ENCODE results near the gene VAMP5. TPM values are rescaled to one million over a fixed set of nuclear protein-coding genes. Genes with fewer than 3 reads are reported as not detected.

The VAMP5 gene
- total RNA-seq, 1 experiment from 2014 or later: not detected

- Histone ChIP-seq H3K9me3 (replicated peaks) (no peaks in the 10 kb centered on the region), H3K27ac (peak within 1 kb of the TSS; percentile 65), H3K36me3 (peaks cover 12% of the 10 kb centered on the region; the same call in 1 of the 2 replicates), H3K4me3 (peak within 1 kb of the TSS; percentile 73), H3K4me1 (no peaks in the 10 kb centered on the region), H3K27me3 (no peaks in the 10 kb centered on the region; the same call in 1 of the 2 replicates)
- DNase-seq: peak; percentile 97 to 98
Observed at GRCh38 chr2:85561280-85562212, 22.7 kb upstream of the VAMP5 start, which contains the start of gene GGCX. TSS of gene GGCX (minus strand) at chr2:85561493. CDS start at chr2:85561428, 65 bp downstream.

GRCh38 chr2:85564144-85564563, 20.1 kb upstream of the VAMP5 start:
- peaks cover 3% of the 10 kb centered on the region; the same call in 1 of the 2 replicates for H3K27me3 ChIP-seq
- H3K9me3 ChIP-seq (replicated peaks): no peaks in the 10 kb centered on the region
- no peak overlapping the region for H3K27ac ChIP-seq
- H3K4me3 ChIP-seq: no peak overlapping the region
- no peak for DNase-seq
- H3K36me3 ChIP-seq: no peaks in the 10 kb centered on the region
- H3K4me1 ChIP-seq: no peaks in the 10 kb centered on the region

- Histone ChIP-seq H3K4me3 (no peak overlapping the region), H3K27ac (no peak overlapping the region), H3K36me3 (no peaks in the 10 kb centered on the region), H3K9me3 (replicated peaks) (no peaks in the 10 kb centered on the region), H3K4me1 (no peaks in the 10 kb centered on the region), H3K27me3 (peaks cover 11% of the 10 kb centered on the region)
- DNase-seq: no peak
Observed at GRCh38 chr2:85566265-85566664, 18.0 kb upstream of the VAMP5 start.

GRCh38 chr2:85575739-85576138, 8.5 kb upstream of the VAMP5 start:
- peaks cover 6% of the 10 kb centered on the region for H3K27me3 ChIP-seq
- no peaks in the 10 kb centered on the region for H3K36me3 ChIP-seq
- no peaks in the 10 kb centered on the region for H3K9me3 ChIP-seq (replicated peaks)
- peaks cover 19% of the 10 kb centered on the region for H3K4me1 ChIP-seq
- no peak overlapping the region for H3K4me3 ChIP-seq
- no peak for DNase-seq
- no peak overlapping the region for H3K27ac ChIP-seq

GRCh38 chr2:85577063-85577385, 7.2 kb upstream of the VAMP5 start:
- peak overlapping the region; percentile 85 for H3K27ac ChIP-seq

GRCh38 chr2:85577386-85578242, 6.6 kb upstream of the VAMP5 start, which contains the start of gene VAMP8:
TSS of gene VAMP8 (plus strand) at chr2:85577586. CDS start at chr2:85577647, 61 bp downstream.
- peak; percentile 89 to 93 for DNase-seq
- Histone ChIP-seq H3K27me3 (no peaks in the 10 kb centered on the region; the same call in 1 of the 2 replicates), H3K27ac (peak within 1 kb of the TSS; percentile 85), H3K9me3 (replicated peaks) (no peaks in the 10 kb centered on the region), H3K36me3 (no peaks in the 10 kb centered on the region), H3K4me1 (peaks cover 19% of the 10 kb centered on the region), H3K4me3 (peak within 1 kb of the TSS; percentile 52)

More at GRCh38 chr2:85577063-85577385, 7.2 kb upstream of the VAMP5 start:
- no peaks in the 10 kb centered on the region for H3K9me3 ChIP-seq (replicated peaks)
- peaks cover 19% of the 10 kb centered on the region for H3K4me1 ChIP-seq
- H3K36me3 ChIP-seq: no peaks in the 10 kb centered on the region
- peak overlapping the region; percentile 52 for H3K4me3 ChIP-seq
- no peak for DNase-seq
- H3K27me3 ChIP-seq: no peaks in the 10 kb centered on the region; the same call in 1 of the 2 replicates

GRCh38 chr2:85578243-85579180, 5.7 kb upstream of the VAMP5 start:
- Histone ChIP-seq H3K4me3 (peak overlapping the region; percentile 52), H3K36me3 (no peaks in the 10 kb centered on the region), H3K9me3 (replicated peaks) (no peaks in the 10 kb centered on the region), H3K27me3 (no peaks in the 10 kb centered on the region), H3K27ac (peak overlapping the region; percentile 85), H3K4me1 (peaks cover 19% of the 10 kb centered on the region)
- DNase-seq: peak; percentile 74 to 78

- Histone ChIP-seq H3K9me3 (replicated peaks) (no peaks in the 10 kb centered on the region), H3K27me3 (no peaks in the 10 kb centered on the region), H3K4me1 (peaks cover 19% of the 10 kb centered on the region), H3K4me3 (no peak overlapping the region), H3K36me3 (no peaks in the 10 kb centered on the region), H3K27ac (peak overlapping the region; percentile 85; the same call in 1 of the 2 replicates)
- DNase-seq: no peak
Observed at GRCh38 chr2:85579266-85579935, 4.8 kb upstream of the VAMP5 start.

GRCh38 chr2:85580206-85580605, 4.0 kb upstream of the VAMP5 start:
- no peak for DNase-seq

GRCh38 chr2:85582492-85582891, 1.7 kb upstream of the VAMP5 start:
- DNase-seq: no peak
- no peak overlapping the region for H3K27ac ChIP-seq
- H3K4me1 ChIP-seq: peaks cover 31% of the 10 kb centered on the region
- no peak overlapping the region for H3K4me3 ChIP-seq
- no peaks in the 10 kb centered on the region for H3K27me3 ChIP-seq
- H3K36me3 ChIP-seq: no peaks in the 10 kb centered on the region
- H3K9me3 ChIP-seq (replicated peaks): no peaks in the 10 kb centered on the region

More at GRCh38 chr2:85580206-85580605, 4.0 kb upstream of the VAMP5 start:
- peaks cover 27% of the 10 kb centered on the region for H3K4me1 ChIP-seq
- H3K27me3 ChIP-seq: no peaks in the 10 kb centered on the region
- no peaks in the 10 kb centered on the region for H3K9me3 ChIP-seq (replicated peaks)
- H3K4me3 ChIP-seq: no peak overlapping the region
- H3K36me3 ChIP-seq: no peaks in the 10 kb centered on the region
- no peak overlapping the region for H3K27ac ChIP-seq

- H3K4me1 ChIP-seq: peaks cover 35% of the 10 kb centered on the region
- H3K9me3 ChIP-seq (replicated peaks): no peaks in the 10 kb centered on the region
- no peaks in the 10 kb centered on the region for H3K36me3 ChIP-seq
- no peak overlapping the region for H3K27ac ChIP-seq
- H3K4me3 ChIP-seq: no peak overlapping the region
- DNase-seq: no peak
- H3K27me3 ChIP-seq: no peaks in the 10 kb centered on the region
Observed at GRCh38 chr2:85583667-85584353, 421 bp upstream of the VAMP5 start.

GRCh38 chr2:85584857-85585780, 888 bp downstream of the VAMP5 start:
- peak; percentile 85 to 86 for DNase-seq
- Histone ChIP-seq H3K9me3 (replicated peaks) (no peaks in the 10 kb centered on the region), H3K4me1 (peaks cover 27% of the 10 kb centered on the region), H3K27me3 (no peaks in the 10 kb centered on the region), H3K4me3 (no peak overlapping the region), H3K36me3 (no peaks in the 10 kb centered on the region), H3K27ac (peak overlapping the region; percentile 66)

All from SJCRH30 (cell line).